ENCODE data around the gene TSPAN18. TPM values are rescaled to one million over a fixed set of nuclear protein-coding genes. Genes with fewer than 3 reads are reported as not detected.

Gene TSPAN18
- 0.96 and 2.1 TPM in 2 replicates for total RNA-seq (2014; rRNA removed; shearing (Covaris generic))

GRCh38 chr11:44726283-44727113 is at the start of gene TSPAN18:
TSPAN18 (plus strand) TSS chr11:44726962; CDS start chr11:44906417, 179,455 bp downstream.
- no peak for DNase-seq (ENCODE audit: low read depth)

DNA sequence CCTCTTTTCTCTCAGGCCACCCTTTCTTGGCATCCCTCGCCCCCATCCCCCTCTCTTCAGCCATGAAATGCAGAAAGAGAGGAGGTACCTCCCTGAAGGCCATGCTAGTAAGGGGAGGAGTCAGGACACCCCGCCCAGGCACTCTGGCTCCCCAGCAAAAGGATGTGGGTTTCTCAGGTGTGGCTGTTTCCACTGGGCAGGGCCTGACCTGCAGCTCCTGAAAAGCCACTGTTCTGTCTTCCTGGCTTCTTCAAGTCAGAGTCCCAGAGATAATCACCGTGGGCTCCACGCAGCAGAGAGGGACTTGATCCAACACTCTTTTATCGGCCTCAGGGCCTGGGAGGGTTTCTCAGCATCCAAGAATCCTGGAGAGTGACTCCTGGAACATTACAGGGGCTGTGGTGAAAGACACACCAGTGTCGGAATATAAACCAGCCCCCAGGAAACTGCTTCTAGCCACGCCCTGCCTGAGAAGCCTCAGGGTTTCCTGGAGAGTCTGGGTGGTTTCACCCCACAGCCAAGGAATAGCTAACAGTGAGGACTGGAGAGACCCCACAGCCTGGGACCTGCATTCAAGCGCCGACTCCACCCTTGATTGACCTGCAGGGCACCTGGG is 45.7 kb upstream of the TSPAN18 start:
- DNase-seq (ENCODE audit: low read depth), result peak; percentile 73

- peak; percentile 73 for DNase-seq (ENCODE audit: low read depth)
Measured at GRCh38 chr11:44681698-44682097, 45.1 kb upstream of the TSPAN18 start.

- no peak for DNase-seq (ENCODE audit: low read depth)
Measured at GRCh38 chr11:44684859-44685281, 41.9 kb upstream of the TSPAN18 start.

DNA sequence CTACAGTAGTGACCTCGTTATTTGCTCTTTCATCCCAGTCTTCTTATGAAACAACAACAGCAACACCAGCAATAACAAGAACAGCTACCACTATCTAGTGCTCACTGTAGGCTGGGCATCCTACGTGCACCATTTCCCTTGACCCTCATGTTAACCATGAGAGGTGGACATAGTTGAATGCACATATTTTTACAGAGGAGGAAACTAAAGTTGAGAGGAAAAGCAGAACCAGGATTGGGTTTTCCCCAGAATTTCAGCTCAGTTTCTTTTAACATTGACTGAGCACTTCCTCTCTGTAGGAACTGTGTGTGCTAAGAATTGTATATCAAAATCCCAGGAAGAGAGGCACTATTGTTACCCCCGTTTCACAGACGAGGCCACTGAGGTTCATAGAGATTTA is 39.4 kb upstream of the TSPAN18 start:
- DNase-seq (ENCODE audit: low read depth), result no peak

- DNase-seq (ENCODE audit: low read depth), result no peak
Measured at GRCh38 chr11:44689265-44689664, 37.5 kb upstream of the TSPAN18 start.

DNA sequence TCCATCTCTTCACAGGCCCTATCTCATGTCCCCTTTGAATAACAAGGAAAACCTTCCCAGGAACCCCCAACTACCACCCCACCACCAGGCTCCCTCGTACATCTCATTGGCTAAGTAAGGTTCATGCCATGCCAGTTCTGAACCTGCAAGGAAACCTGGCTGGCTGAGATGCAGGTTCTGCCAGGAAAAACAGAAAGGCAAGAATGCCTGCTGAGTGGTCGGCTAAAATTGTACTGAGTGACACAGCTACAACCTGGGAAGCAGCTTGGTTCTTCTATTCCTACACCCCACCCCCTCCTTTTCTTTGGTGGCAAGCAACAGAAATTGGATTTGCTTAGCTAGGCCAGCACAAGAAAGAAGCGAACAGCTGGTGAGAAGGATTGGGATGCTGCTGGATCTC is 36.1 kb upstream of the TSPAN18 start:
- DNase-seq (ENCODE audit: low read depth), result no peak

DNA sequence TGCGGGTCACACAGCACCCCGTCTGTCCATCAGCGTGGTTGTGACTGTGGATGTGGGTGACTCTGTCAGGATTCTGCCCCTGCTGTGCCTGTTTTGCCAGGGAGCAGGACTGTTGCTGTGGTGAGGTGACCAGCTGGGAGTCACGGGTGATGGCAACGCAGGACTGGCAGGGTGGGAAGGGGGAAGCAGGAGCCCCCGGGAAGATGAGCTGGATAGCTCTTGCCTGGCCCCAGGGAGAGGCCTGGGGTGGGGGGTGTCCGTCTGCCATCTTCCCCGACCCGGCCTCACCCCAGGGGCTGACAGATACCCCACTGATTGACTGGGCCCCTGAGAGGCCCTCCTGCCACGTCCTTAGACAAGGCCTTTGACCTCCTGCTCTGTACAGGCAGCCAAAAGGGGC is 34.3 kb upstream of the TSPAN18 start:
- DNase-seq (ENCODE audit: low read depth), result no peak

GRCh38 chr11:44693654-44694119 is 33.1 kb upstream of the TSPAN18 start:
- no peak for DNase-seq (ENCODE audit: low read depth)

- DNase-seq (ENCODE audit: low read depth), result no peak
Measured at GRCh38 chr11:44694443-44694842, 32.3 kb upstream of the TSPAN18 start.

DNA sequence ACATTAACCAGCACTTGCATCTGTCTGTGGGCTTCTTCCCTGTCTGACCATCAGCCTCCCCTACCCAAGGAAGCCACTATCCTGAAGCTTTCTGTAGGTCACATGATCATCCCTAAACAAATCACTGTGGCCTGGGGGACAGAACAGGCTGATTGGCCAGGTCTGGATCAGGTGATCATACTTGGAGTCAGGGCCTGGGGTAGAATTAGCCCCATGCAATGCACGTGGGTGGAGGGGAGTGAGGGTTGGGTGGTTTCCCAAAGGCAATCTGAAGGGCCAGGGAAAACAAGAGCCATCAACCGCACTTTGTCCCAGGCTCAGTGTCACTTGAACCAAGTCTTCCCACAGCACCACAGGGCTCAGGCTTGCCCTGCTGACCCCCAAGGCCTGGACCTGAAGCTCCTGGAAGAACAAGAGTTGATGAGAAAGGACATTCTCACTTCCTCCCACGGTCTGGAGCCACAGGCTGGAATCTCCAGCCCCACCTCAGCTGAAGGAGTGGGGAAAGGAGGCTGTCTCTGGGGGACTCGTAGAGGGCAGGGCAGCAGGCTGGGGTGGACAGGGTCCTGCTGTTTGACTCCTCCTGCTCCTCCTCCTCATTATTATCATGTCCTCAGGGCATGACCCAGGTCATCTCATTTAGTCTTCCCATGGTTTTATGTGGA is 31.5 kb upstream of the TSPAN18 start:
- no peak for DNase-seq (ENCODE audit: low read depth)

DNA sequence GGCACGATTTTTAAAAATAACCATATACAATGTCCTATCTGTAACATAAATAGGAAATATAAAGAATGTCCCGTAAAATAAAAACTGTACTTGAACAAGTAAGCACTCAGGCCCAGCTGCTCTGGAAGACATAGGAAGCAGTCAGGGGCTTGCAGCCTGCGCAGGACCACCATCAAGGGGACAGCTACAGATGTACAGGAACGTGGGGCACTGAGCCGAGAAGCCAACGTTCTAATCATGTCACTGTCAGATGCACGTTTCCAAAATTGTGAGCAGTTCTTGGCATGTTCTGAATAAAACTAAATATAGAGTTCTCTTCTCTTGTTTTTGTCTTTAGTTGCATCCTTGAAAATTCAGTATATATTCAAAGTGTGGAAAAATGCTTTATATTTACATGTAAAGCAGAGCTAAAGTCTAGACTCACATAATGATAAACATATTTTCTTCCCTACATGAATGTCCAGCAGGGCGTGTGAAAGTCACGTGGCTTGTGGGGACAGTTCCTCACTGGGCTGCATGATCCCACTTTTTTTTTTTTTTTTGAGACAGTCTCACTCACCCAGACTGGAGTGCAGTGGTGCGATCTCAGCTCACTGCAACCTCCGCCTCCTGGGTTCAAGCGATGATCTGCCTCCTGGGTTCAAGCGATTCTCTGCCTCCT is 28.4 kb upstream of the TSPAN18 start:
- no peak for DNase-seq (ENCODE audit: low read depth)

- no peak for DNase-seq (ENCODE audit: low read depth)
Measured at GRCh38 chr11:44699497-44700408, 27.0 kb upstream of the TSPAN18 start.

DNA sequence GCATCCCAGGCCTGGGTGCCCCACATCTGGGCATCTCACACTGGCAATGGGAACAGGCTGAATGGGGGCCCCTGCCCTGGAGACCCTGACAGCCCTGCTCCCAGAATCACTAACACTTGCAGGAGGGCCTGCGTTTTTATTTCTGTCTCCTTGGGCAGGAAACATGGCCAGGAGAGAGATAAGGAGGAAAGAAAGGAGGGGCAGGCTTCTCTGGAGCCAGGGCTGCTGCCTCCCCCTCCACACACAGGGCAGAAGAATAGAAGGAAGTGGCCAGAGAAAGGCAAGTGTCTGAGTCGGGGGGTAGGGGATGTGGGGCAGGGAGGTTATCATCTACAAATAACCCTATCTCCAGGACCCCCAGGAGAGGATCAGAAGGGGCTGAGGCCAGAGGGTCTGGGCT is 25.5 kb upstream of the TSPAN18 start:
- no peak for DNase-seq (ENCODE audit: low read depth)

- peak; percentile 78 for DNase-seq (ENCODE audit: low read depth)
Measured at GRCh38 chr11:44702889-44703288, 23.9 kb upstream of the TSPAN18 start.

DNA sequence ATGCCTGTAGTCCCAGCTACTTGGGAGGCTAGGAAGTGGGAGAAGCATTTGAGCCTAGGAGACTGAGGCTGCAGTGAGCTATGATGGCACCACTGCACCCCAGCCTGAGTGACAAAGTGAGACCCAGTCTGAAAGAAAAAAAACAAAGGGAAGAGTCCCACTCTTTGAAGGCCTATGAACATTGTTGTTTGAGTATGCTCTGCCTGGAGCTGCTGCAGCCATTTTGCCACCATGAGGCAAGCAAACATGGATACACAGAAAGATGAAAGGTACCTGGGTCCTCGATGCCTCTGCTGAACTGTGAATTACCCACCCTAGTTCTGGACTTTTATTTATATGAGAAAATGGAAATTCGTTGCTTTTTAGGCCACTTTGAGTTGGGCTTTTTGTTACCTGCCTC is 19.7 kb upstream of the TSPAN18 start:
- no peak for DNase-seq (ENCODE audit: low read depth)

DNA sequence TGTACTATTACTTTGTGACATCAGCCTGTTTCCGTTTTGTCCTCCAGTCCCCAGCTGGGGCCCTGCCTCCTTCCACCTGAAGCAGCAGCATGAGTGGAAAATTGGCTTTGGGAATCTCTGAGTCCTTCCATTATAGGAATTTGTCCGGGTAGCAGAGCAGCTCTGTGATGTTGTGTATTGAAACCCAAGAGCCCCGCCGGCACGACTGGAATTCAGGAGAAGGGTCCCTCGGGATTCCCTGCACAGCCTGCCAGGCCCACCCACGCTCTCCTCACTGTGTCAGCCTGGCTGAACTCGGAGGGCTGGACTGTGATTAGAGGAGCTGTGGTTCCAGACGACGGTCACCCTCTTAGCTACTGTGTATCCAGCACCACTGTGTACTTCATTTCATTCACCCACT is 18.8 kb upstream of the TSPAN18 start:
- no peak for DNase-seq (ENCODE audit: low read depth)

DNA sequence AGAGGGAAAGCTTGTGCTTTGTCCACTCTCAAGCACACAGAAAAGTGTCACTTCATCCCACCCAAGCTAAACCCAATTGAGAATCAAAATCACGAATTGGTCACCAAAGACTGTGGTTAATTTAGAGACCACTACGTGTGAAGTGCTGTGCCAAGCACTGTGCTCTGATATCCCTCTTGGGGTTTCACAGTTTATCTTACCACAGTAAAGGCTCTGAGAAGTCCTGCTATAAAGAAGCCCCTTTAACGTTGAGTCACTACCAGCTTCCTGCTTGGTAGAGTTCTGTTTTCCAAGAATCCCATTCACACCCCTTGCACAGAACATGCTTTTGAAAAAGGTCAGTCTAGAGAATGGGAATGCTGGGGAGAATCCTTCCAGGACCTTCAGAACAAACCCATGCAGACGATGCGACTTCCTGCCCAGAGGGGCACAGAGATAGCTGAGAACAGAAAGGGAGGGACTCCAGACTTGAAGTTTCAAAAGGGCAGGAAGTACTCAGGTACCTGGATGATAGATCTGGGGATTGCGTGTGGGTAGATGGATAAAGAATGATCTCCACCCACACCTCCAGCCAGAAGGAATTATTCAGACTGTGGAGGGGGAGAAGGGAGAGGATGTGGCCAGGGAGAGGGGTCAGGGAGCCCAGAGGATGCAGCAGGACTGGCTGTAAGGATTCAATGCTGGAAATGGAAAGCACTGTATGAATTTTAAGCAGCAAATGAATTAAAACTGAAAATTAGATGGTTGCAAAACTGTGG is 18.1 kb upstream of the TSPAN18 start:
- DNase-seq (ENCODE audit: low read depth), result peak; percentile 68

DNA sequence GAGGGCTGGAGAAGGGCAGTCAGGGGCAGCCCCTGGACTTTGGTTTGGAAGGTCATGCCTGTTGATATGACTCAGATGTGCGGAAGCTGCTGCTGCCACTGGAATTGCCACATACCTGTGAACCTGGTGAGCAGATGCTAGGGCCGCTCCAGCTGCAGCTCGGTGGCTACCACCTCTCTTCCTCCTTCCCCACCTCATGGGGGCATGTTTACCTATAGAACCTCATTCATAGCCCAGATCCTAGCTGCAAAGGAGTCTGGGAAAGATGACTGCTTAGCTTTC is 17.5 kb upstream of the TSPAN18 start:
- no peak for DNase-seq (ENCODE audit: low read depth)

- peak; percentile 71 for DNase-seq (ENCODE audit: low read depth)
Measured at GRCh38 chr11:44709966-44710365, 16.8 kb upstream of the TSPAN18 start.
